ENCODE data around the gene PRKN. TPM values are rescaled to one million over a fixed set of nuclear protein-coding genes. Genes with fewer than 3 reads are reported as not detected.

The PRKN gene
- total and polyA plus RNA-seq, 2 donors (not counting 1 experiment from before 2014, with no cell fraction given): 0.43 to 4.6 TPM

GRCh38 chr6:162242915-162243314 is 484.7 kb downstream of the PRKN start:
- Histone ChIP-seq H3K27ac (ENCODE audit: insufficient read depth, low read length) (no peak overlapping the region), H3K4me1 (ENCODE audit: control insufficient read depth, extremely low read depth, insufficient read depth, low read length) (no peaks in the 10 kb centered on the region), H3K4me2 (ENCODE audit: extremely low read depth, insufficient read depth, low read length) (no peak overlapping the region), H3K4me3 (replicated peaks in 1 of 4; ENCODE audit: control extremely low read depth in 1 of 4, insufficient read depth in 1 of 4, low read depth in 3 of 4, low read length in 4 of 4) (no peak overlapping the region), H3K36me3 (ENCODE audit: control insufficient read depth, insufficient read depth, low read length) (no peaks in the 10 kb centered on the region), H2AFZ (ENCODE audit: low read length) (no peak overlapping the region), H4K20me1 (ENCODE audit: control insufficient read depth, extremely low read depth, insufficient read depth, low read length) (no peaks in the 10 kb centered on the region), H3K9me3 (ENCODE audit: control insufficient read depth, insufficient read depth, low read depth, low read length) (no peaks in the 10 kb centered on the region), H3K79me2 (ENCODE audit: control insufficient read depth, insufficient read depth, low read length) (no peaks in the 10 kb centered on the region), H3K9ac (ENCODE audit: insufficient read depth, low read length) (no peak overlapping the region), H3K27me3 (ENCODE audit: control insufficient read depth, insufficient read depth, low read length) (no peaks in the 10 kb centered on the region)
- no peak for DNase-seq (ENCODE audit: low read depth in 2 of 2)
- TF ChIP-seq EZH2 (IDR thresholded peaks at IDR 0.05; ENCODE audit: low read length, missing control alignments) (no peak), CTCF (conservative IDR thresholded peaks at IDR 0.05 in 1 of 2, IDR thresholded peaks at IDR 0.05 in 1 of 2; ENCODE audit: low read depth in 1 of 2, low read length in 2 of 2) (no peak)

GRCh38 chr6:162239330-162239729 is 488.2 kb downstream of the PRKN start:
- Histone ChIP-seq H2AFZ (ENCODE audit: low read length) (no peak overlapping the region), H3K4me2 (ENCODE audit: extremely low read depth, insufficient read depth, low read length) (no peak overlapping the region), H3K27ac (ENCODE audit: insufficient read depth, low read length) (no peak overlapping the region), H3K79me2 (ENCODE audit: control insufficient read depth, insufficient read depth, low read length) (no peaks in the 10 kb centered on the region), H3K27me3 (ENCODE audit: control insufficient read depth, insufficient read depth, low read length) (no peaks in the 10 kb centered on the region), H3K4me3 (replicated peaks in 1 of 4; ENCODE audit: control extremely low read depth in 1 of 4, insufficient read depth in 1 of 4, low read depth in 3 of 4, low read length in 4 of 4) (no peak overlapping the region), H4K20me1 (ENCODE audit: control insufficient read depth, extremely low read depth, insufficient read depth, low read length) (no peaks in the 10 kb centered on the region), H3K9me3 (ENCODE audit: control insufficient read depth, insufficient read depth, low read depth, low read length) (no peaks in the 10 kb centered on the region), H3K4me1 (ENCODE audit: control insufficient read depth, extremely low read depth, insufficient read depth, low read length) (no peaks in the 10 kb centered on the region), H3K9ac (ENCODE audit: insufficient read depth, low read length) (no peak overlapping the region), H3K36me3 (ENCODE audit: control insufficient read depth, insufficient read depth, low read length) (no peaks in the 10 kb centered on the region)
- TF ChIP-seq EZH2 (IDR thresholded peaks at IDR 0.05; ENCODE audit: low read length, missing control alignments) (no peak), CTCF (conservative IDR thresholded peaks at IDR 0.05 in 1 of 2, IDR thresholded peaks at IDR 0.05 in 1 of 2; ENCODE audit: low read depth in 1 of 2, low read length in 2 of 2) (no peak)
- no peak for DNase-seq (ENCODE audit: low read depth in 2 of 2)

- Histone ChIP-seq H3K27ac (ENCODE audit: insufficient read depth, low read length) (no peak overlapping the region), H3K9ac (ENCODE audit: insufficient read depth, low read length) (no peak overlapping the region), H3K4me1 (ENCODE audit: control insufficient read depth, extremely low read depth, insufficient read depth, low read length) (no peaks in the 10 kb centered on the region), H3K27me3 (ENCODE audit: control insufficient read depth, insufficient read depth, low read length) (no peaks in the 10 kb centered on the region), H3K36me3 (ENCODE audit: control insufficient read depth, insufficient read depth, low read length) (no peaks in the 10 kb centered on the region), H2AFZ (ENCODE audit: low read length) (no peak overlapping the region), H4K20me1 (ENCODE audit: control insufficient read depth, extremely low read depth, insufficient read depth, low read length) (no peaks in the 10 kb centered on the region), H3K79me2 (ENCODE audit: control insufficient read depth, insufficient read depth, low read length) (no peaks in the 10 kb centered on the region), H3K4me3 (replicated peaks in 1 of 4; ENCODE audit: control extremely low read depth in 1 of 4, insufficient read depth in 1 of 4, low read depth in 3 of 4, low read length in 4 of 4) (no peak overlapping the region), H3K4me2 (ENCODE audit: extremely low read depth, insufficient read depth, low read length) (no peak overlapping the region), H3K9me3 (ENCODE audit: control insufficient read depth, insufficient read depth, low read depth, low read length) (no peaks in the 10 kb centered on the region)
- no peak for TF ChIP-seq EZH2 (IDR thresholded peaks at IDR 0.05; ENCODE audit: low read length, missing control alignments)
- no peak for DNase-seq (ENCODE audit: low read depth in 2 of 2)
Measured at GRCh38 chr6:162238675-162239074, 488.9 kb downstream of the PRKN start.

Data from fibroblast of lung (primary cell).